GM21528 (cell line): Measurements from ENCODE around the gene GPR31.
A peak's percentile ranks its signal among the peaks of the same experiment; 100 is the strongest.
"Not testable (repeated sequence)": the region's sequence is repeated elsewhere in the genome, so short reads cannot be mapped to it uniquely, and the experiment has no call there.

Source experiments
- ATAC-seq: cut with Tn5 transposase; IDR thresholded peaks from one replicate; pipeline ENCODE4 v1.9.1; 2021; ENCODE audit warnings: mild to moderate bottlenecking, moderate library complexity; ENCODE audit not compliant: unreplicated experiment, low FRiP score

GPR31 gene

GRCh38 chr6:167168296-167168695 is 10.5 kb upstream of the GPR31 start:
- not testable (repeated sequence) for ATAC-seq

GRCh38 chr6:167167699-167168098 is 9.9 kb upstream of the GPR31 start:
- not testable (repeated sequence) for ATAC-seq

- ATAC-seq: no peak
Observed at GRCh38 chr6:167165858-167166471, 8.2 kb upstream of the GPR31 start.

GRCh38 chr6:167164261-167164660 is 6.5 kb upstream of the GPR31 start:
- no peak for ATAC-seq

- no peak for ATAC-seq
Observed at GRCh38 chr6:167163476-167164011, 5.8 kb upstream of the GPR31 start.

- ATAC-seq: no peak
Observed at GRCh38 chr6:167162591-167162990, 4.8 kb upstream of the GPR31 start.

GRCh38 chr6:167161851-167162467 is 4.2 kb upstream of the GPR31 start:
- no peak for ATAC-seq

- ATAC-seq: no peak
Observed at GRCh38 chr6:167157414-167157813, 366 bp downstream of the GPR31 start.

GRCh38 chr6:167154895-167155294 is 2.9 kb downstream of the GPR31 start:
- ATAC-seq: no peak

- ATAC-seq: no peak
Observed at GRCh38 chr6:167154291-167154690, 3.5 kb downstream of the GPR31 start.

- peak; percentile 62 for ATAC-seq
Observed at GRCh38 chr6:167153521-167153959, 4.2 kb downstream of the GPR31 start.

- peak; percentile 41 for ATAC-seq
Observed at GRCh38 chr6:167152862-167153261, 4.9 kb downstream of the GPR31 start.

- no peak for ATAC-seq
Observed at GRCh38 chr6:167151648-167152047, 6.1 kb downstream of the GPR31 start.

- peak; percentile 56 for ATAC-seq
Observed at GRCh38 chr6:167150941-167151549, 6.7 kb downstream of the GPR31 start.

GRCh38 chr6:167148997-167149396 is 8.8 kb downstream of the GPR31 start:
- no peak for ATAC-seq

GRCh38 chr6:167148021-167148420 is 9.8 kb downstream of the GPR31 start:
- no peak for ATAC-seq

- ATAC-seq: no peak
Observed at GRCh38 chr6:167146977-167147376, 10.8 kb downstream of the GPR31 start.

- ATAC-seq: no peak
Observed at GRCh38 chr6:167146135-167146534, 11.6 kb downstream of the GPR31 start.

- no peak for ATAC-seq
Observed at GRCh38 chr6:167145461-167145860, 12.3 kb downstream of the GPR31 start.

- ATAC-seq: no peak
Observed at GRCh38 chr6:167143041-167143440, 14.7 kb downstream of the GPR31 start.

GRCh38 chr6:167142433-167142761 is 15.4 kb downstream of the GPR31 start:
- ATAC-seq: no peak
